H9 (cell line): ENCODE results near the gene ACTN2. TPM values are rescaled to one million over a fixed set of nuclear protein-coding genes. Genes with fewer than 3 reads are reported as not detected.

ENCODE experiments used
- DNase-seq: peaks from one replicate; pipeline ENCODE4 v3.0.0-alpha.2; 2017
- H2AFZ ChIP-seq: one replicate; pipeline ENCODE4 v1.6.1; 2013; ENCODE audit warnings: mild to moderate bottlenecking, low read length, control low read depth, moderate library complexity
- H2AK5ac ChIP-seq: 2 replicates; pipeline ENCODE4 v1.6.1; 2013; ENCODE audit warnings: low read length, control low read depth, mixed read lengths; ENCODE audit not compliant: insufficient read length
- H2BK120ac ChIP-seq: one replicate; pipeline ENCODE4 v1.6.1; 2013; ENCODE audit warnings: low read depth, mild to moderate bottlenecking, low read length, control low read depth, inconsistent platforms; ENCODE audit not compliant: poor library complexity, severe bottlenecking
- H2BK12ac ChIP-seq: 2 replicates; pipeline ENCODE4 v1.6.1; 2013; ENCODE audit warnings: low read length, control low read depth, mixed read lengths, low read depth; ENCODE audit not compliant: insufficient read length
- H2BK15ac ChIP-seq: 2 replicates; pipeline ENCODE4 v1.6.1; 2013; ENCODE audit warnings: low read depth, low read length, control low read depth
- H2BK20ac ChIP-seq: one replicate; pipeline ENCODE4 v1.6.1; 2013; ENCODE audit warnings: low read depth, mild to moderate bottlenecking, low read length, control low read depth, inconsistent platforms; ENCODE audit not compliant: poor library complexity, severe bottlenecking
- H2BK5ac ChIP-seq: 2 replicates; pipeline ENCODE4 v1.6.1; 2013; ENCODE audit warnings: low read length, control low read depth, mixed read lengths; ENCODE audit not compliant: insufficient read length
- H3K14ac ChIP-seq: 2 replicates; pipeline ENCODE4 v1.6.1; 2013; ENCODE audit warnings: low read length, control low read depth; ENCODE audit not compliant: insufficient read depth
- H3K18ac ChIP-seq: 2 replicates; pipeline ENCODE4 v1.6.1; 2013; ENCODE audit warnings: low read depth, mild to moderate bottlenecking, mixed read lengths, low read length, control low read depth; ENCODE audit not compliant: insufficient read length
- H3K23ac ChIP-seq: 2 replicates; pipeline ENCODE4 v1.6.1; 2013; ENCODE audit warnings: low read length, control low read depth, mixed read lengths, low read depth; ENCODE audit not compliant: insufficient read length
- H3K23me2 ChIP-seq: 2 replicates; pipeline ENCODE4 v1.6.1; 2013; ENCODE audit warnings: low read depth, mild to moderate bottlenecking, mixed read lengths, low read length, control low read depth; ENCODE audit not compliant: insufficient read length, poor library complexity, severe bottlenecking
- H3K27ac ChIP-seq: 2 replicates; pipeline ENCODE4 v1.5.1; 2013; ENCODE audit warnings: low read length, control low read depth, mixed read lengths, low read depth; ENCODE audit not compliant: insufficient read length
- H3K27me3 ChIP-seq: 2 replicates; pipeline ENCODE4 v1.6.1; 2013; ENCODE audit warnings: low read length, control low read depth, inconsistent platforms; ENCODE audit not compliant: insufficient read depth
- H3K4ac ChIP-seq: 2 replicates; pipeline ENCODE4 v1.6.1; 2013; ENCODE audit warnings: low read depth, mild to moderate bottlenecking, control low read depth, inconsistent platforms, low read length, moderate library complexity
- H3K4me1 ChIP-seq: 2 replicates; pipeline ENCODE4 v1.6.1; 2013; ENCODE audit warnings: low read length, control low read depth, inconsistent platforms; ENCODE audit not compliant: insufficient read depth
- H3K4me2 ChIP-seq: 2 replicates; pipeline ENCODE4 v1.6.1; 2013; ENCODE audit warnings: low read length, control low read depth, mixed read lengths; ENCODE audit not compliant: insufficient read length, insufficient read depth
- H3K56ac ChIP-seq: 2 replicates; pipeline ENCODE4 v1.6.1; 2013; ENCODE audit warnings: low read depth, mild to moderate bottlenecking, mixed read lengths, low read length, control low read depth; ENCODE audit not compliant: insufficient read length
- H3K79me1 ChIP-seq: 2 replicates; pipeline ENCODE4 v1.6.1; 2013; ENCODE audit warnings: low read depth, mild to moderate bottlenecking, moderate library complexity, low read length, control low read depth, inconsistent platforms; ENCODE audit not compliant: insufficient read depth, poor library complexity, severe bottlenecking
- H3K79me2 ChIP-seq: 2 replicates; pipeline ENCODE4 v1.6.1; 2013; ENCODE audit warnings: low read length, control low read depth, inconsistent platforms; ENCODE audit not compliant: insufficient read depth
- H3K9ac ChIP-seq: 2 replicates; pipeline ENCODE4 v1.6.1; 2013; ENCODE audit warnings: low read length, control low read depth, mixed read lengths; ENCODE audit not compliant: insufficient read length; ENCODE audit errors: extremely low read depth
- H3K9me3 ChIP-seq: one replicate; pipeline ENCODE4 v1.6.1; 2013; ENCODE audit warnings: low read depth, low read length, inconsistent platforms; ENCODE audit not compliant: control insufficient read depth
- H3T11ph ChIP-seq: one replicate; pipeline ENCODE4 v1.6.1; 2013; ENCODE audit warnings: mild to moderate bottlenecking, low read length, control low read depth, inconsistent platforms
- H4K20me1 ChIP-seq: one replicate; pipeline ENCODE4 v1.6.1; 2013; ENCODE audit not compliant: control insufficient read depth, insufficient read length, insufficient read depth
- H4K5ac ChIP-seq: 2 replicates; pipeline ENCODE4 v1.6.1; 2013; ENCODE audit warnings: low read depth, mild to moderate bottlenecking, mixed read lengths, low read length, control low read depth; ENCODE audit not compliant: insufficient read length
- H4K8ac ChIP-seq: replicated peaks from 2 replicates; pipeline ENCODE4 v1.6.1; 2013; ENCODE audit warnings: low read length, control low read depth, mixed read lengths, low read depth; ENCODE audit not compliant: insufficient read length
- H4K91ac ChIP-seq: 2 replicates; pipeline ENCODE4 v1.6.1; 2013; ENCODE audit warnings: low read depth, mild to moderate bottlenecking, moderate library complexity, mixed read lengths, low read length, control low read depth; ENCODE audit not compliant: insufficient read length
- H3K27ac Mint-ChIP-seq, 3 experiments: 2 replicates in 2 of 3; 3 replicates in 1 of 3; pipeline ENCODE4 v1.8.0; 2020 to 2021; ENCODE audit warnings: mixed read lengths in 3 of 3, mild to moderate bottlenecking in 1 of 3, moderate library complexity in 1 of 3
- H3K27me3 Mint-ChIP-seq: 2 replicates; pipeline ENCODE4 v1.8.0; 2021; ENCODE audit warnings: low read depth, mild to moderate bottlenecking, moderate library complexity, mixed read lengths
- H3K36me3 Mint-ChIP-seq, 3 experiments: 2 replicates in 2 of 3; 3 replicates in 1 of 3; pipeline ENCODE4 v1.8.0; 2020 to 2021; ENCODE audit warnings: low read depth in 3 of 3, mixed read lengths in 3 of 3; ENCODE audit not compliant: insufficient read depth in 1 of 3
- H3K4me1 Mint-ChIP-seq, 2 experiments: 2 replicates each; pipeline ENCODE4 v1.8.0; 2020; ENCODE audit warnings: mixed read lengths in 2 of 2
- H3K4me3 Mint-ChIP-seq, 2 experiments: 2 replicates in 1 of 2; 3 replicates in 1 of 2; pipeline ENCODE4 v1.8.0; 2020 to 2021; ENCODE audit warnings: mild to moderate bottlenecking in 2 of 2, mixed read lengths in 2 of 2, moderate library complexity in 1 of 2
- H3K9me3 Mint-ChIP-seq, 2 experiments: 2 replicates in 1 of 2; 3 replicates in 1 of 2; pipeline ENCODE4 v1.8.0; 2020; ENCODE audit warnings: mild to moderate bottlenecking in 2 of 2, mixed read lengths in 2 of 2, moderate library complexity in 1 of 2
- WGBS: extraction: QIAGEN DNeasy Blood & Tissue Kit; methylation state at CpG from one replicate; pipeline ENCODE4 v1.1.7; 2013; ENCODE audit warnings: missing lambda C conversion rate, low lambda C conversion rate, mixed read lengths; ENCODE audit not compliant: insufficient read length; ENCODE audit errors: extremely low coverage; 5-methylcytosine and 5-hydroxymethylcytosine counted together
- total RNA-seq: library from RNA; stranded (reverse); gene quantifications from 2 replicates; pipeline ENCODE4 v1.2.1, GENCODE V29; 2021
- TF ChIP-seq, protein P1 (sequence below): fragments of 200-600 bp; sonication (generic); conservative IDR thresholded peaks from 3 replicates; pipeline ENCODE4 v1.8.0; 2021; ENCODE audit warnings: antibody characterized with exemption, mild to moderate bottlenecking

ACTN2 gene
- total RNA-seq, 1 experiment from 2014 or later: 2.3 TPM

DNA sequence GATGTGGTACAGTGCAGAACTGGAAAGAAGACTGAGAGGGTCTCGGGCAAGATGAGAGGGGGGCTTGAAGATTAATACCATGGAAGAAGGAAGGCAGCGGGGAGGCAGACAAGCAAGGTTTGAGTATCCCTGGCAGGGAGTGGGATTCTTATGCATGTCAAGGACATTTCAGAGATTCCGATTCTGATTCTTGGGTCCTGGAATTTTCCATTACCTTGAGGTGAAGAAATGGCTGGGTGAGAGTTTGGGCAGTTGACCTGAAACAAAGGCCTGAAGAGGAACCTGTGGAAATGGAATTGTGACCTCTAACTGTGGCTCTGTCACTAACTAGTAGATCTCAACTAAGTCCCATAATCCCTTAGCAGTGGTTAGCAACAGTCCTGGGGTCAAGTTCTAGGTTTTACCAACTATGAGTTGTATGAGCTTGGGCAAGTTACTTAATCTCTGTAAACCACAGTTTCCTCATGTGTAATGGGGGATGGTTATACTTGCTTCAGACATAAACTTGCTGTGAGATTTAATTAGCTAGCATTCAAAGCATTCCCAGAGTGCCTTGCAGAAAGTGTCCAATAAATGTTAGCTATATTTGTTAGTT is 8.6 kb upstream of the ACTN2 start:
- Histone ChIP-seq H2BK5ac (no peak overlapping the region), H3K4me2 (no peak overlapping the region), H2BK15ac (no peak overlapping the region), H3K23ac (no peak overlapping the region), H4K20me1 (no peaks in the 10 kb centered on the region), H3K23me2 (no peaks in the 10 kb centered on the region), H3K4me1 (no peaks in the 10 kb centered on the region; the same call in 1 of the 2 replicates), H3K79me2 (no peaks in the 10 kb centered on the region), H3K9ac (no peak overlapping the region), H4K5ac (no peak overlapping the region), H2AFZ (peak overlapping the region; percentile 59), H3K27ac (no peak overlapping the region), H4K91ac (no peak overlapping the region), H4K8ac (no peak overlapping the region), H3K79me1 (no peaks in the 10 kb centered on the region), H2AK5ac (no peak overlapping the region), H3K27me3 (no peaks in the 10 kb centered on the region), H3K14ac (peak overlapping the region; percentile 24; the same call in 1 of the 2 replicates), H2BK20ac (no peak overlapping the region), H3K4ac (no peak overlapping the region), H3K9me3 (no peaks in the 10 kb centered on the region), H2BK120ac (no peak overlapping the region), H3K18ac (no peak overlapping the region), H3K56ac (no peak overlapping the region), H2BK12ac (no peak overlapping the region), H3T11ph (no peak overlapping the region)
- Mint-ChIP-seq H3K27me3 (no peaks in the 10 kb centered on the region; the same call in 1 of the 2 replicates), H3K4me3 (no peak overlapping the region), H3K27ac (peak overlapping the region in 1 of 3 experiments; percentile 11; a peak in 1 of 7 replicates), H3K36me3 (no peaks in the 10 kb centered on the region), H3K9me3 (no peaks in the 10 kb centered on the region), H3K4me1 (peaks cover 14% of the 10 kb centered on the region in 2 experiments)
- TF ChIP-seq, protein P1, sequence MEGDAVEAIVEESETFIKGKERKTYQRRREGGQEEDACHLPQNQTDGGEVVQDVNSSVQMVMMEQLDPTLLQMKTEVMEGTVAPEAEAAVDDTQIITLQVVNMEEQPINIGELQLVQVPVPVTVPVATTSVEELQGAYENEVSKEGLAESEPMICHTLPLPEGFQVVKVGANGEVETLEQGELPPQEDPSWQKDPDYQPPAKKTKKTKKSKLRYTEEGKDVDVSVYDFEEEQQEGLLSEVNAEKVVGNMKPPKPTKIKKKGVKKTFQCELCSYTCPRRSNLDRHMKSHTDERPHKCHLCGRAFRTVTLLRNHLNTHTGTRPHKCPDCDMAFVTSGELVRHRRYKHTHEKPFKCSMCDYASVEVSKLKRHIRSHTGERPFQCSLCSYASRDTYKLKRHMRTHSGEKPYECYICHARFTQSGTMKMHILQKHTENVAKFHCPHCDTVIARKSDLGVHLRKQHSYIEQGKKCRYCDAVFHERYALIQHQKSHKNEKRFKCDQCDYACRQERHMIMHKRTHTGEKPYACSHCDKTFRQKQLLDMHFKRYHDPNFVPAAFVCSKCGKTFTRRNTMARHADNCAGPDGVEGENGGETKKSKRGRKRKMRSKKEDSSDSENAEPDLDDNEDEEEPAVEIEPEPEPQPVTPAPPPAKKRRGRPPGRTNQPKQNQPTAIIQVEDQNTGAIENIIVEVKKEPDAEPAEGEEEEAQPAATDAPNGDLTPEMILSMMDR: no peak
- no peak for DNase-seq
- WGBS: no CpG with 5 or more reads among the region's 3 CpGs
